DOHH2 (cell line): ENCODE results near the gene DIP2C.

Experiments
- CTCF ChIP-seq: fragments of 200-600 bp; sonication (generic); IDR thresholded peaks from one replicate; pipeline ENCODE4 v1.5.1; 2014; ENCODE audit warnings: antibody characterized with exemption, mild to moderate bottlenecking, low read depth, low read length; ENCODE audit not compliant: poor library complexity, severe bottlenecking
- EZH2phosphoT487 ChIP-seq: fragments of 200-600 bp; sonication (generic); IDR thresholded peaks from 2 replicates; pipeline ENCODE4 v1.6.1; 2017; ENCODE audit warnings: borderline replicate concordance, mild to moderate bottlenecking, antibody characterized with exemption, low read length, moderate library complexity, mixed read lengths

GRCh38 chr10:373015-373414, 316.5 kb downstream of the DIP2C start:
- TF ChIP-seq EZH2phosphoT487 (no peak), CTCF (no peak)
